ENCODE results near the gene LRRC51. TPM values are rescaled to one million over a fixed set of nuclear protein-coding genes. Genes with fewer than 3 reads are reported as not detected.

Gene LRRC51
- total and polyA plus RNA-seq, 2 of the 4 experiments (the other 2 are of a cell fraction): 5.3 to 5.6 TPM

- Histone ChIP-seq H3K79me1 (ENCODE audit: low read depth in 1 of 2, low read length in 2 of 2) (peaks cover 12 to 85% of the 10 kb centered on the region in 2 experiments), H3K23ac (ENCODE audit: low read depth, low read length) (peak overlapping the region; percentile 98), H3K27me3 (ENCODE audit: control insufficient read depth, insufficient read depth, low read length) (no peaks in the 10 kb centered on the region), H3K4me1 (ENCODE audit: control insufficient read depth, insufficient read depth, low read length) (peaks cover 10% of the 10 kb centered on the region), H3K9me1 (ENCODE audit: insufficient read depth, low read length) (peaks cover 18% of the 10 kb centered on the region), H4K5ac (ENCODE audit: low read depth, low read length) (peak overlapping the region; percentile 98), H3K27ac (ENCODE audit: insufficient read depth, low read length) (peak overlapping the region; percentile 95), H2BK120ac (ENCODE audit: low read depth, low read length) (peak overlapping the region; percentile 87), H3K36me3 (ENCODE audit: control insufficient read depth, insufficient read depth, low read length) (no peaks in the 10 kb centered on the region), H3K9me3 (ENCODE audit: control insufficient read depth, insufficient read depth, low read length) (no peaks in the 10 kb centered on the region), H4K20me1 (ENCODE audit: insufficient read depth, low read length) (peaks cover 25% of the 10 kb centered on the region), H3K14ac (replicated peaks; ENCODE audit: low read depth, low read length) (peak overlapping the region; percentile 98), H2AFZ (replicated peaks; ENCODE audit: low read length, poor library complexity) (peak overlapping the region; percentile 93), H3K4ac (ENCODE audit: low read depth, low read length) (peak overlapping the region; percentile 96), H3K4me3 (ENCODE audit: insufficient read depth, low read depth, low read length) (peak overlapping the region; percentile 76), H2BK15ac (ENCODE audit: low read depth, low read length) (peak overlapping the region; percentile 96), H3K18ac (ENCODE audit: low read depth, low read length) (peak overlapping the region; percentile 83), H2AK5ac (ENCODE audit: low read depth, low read length) (peak overlapping the region; percentile 99), H3K4me2 (ENCODE audit: low read depth, low read length) (peak overlapping the region; percentile 84), H2BK20ac (ENCODE audit: low read depth, low read length) (peak overlapping the region; percentile 77), H4K91ac (ENCODE audit: insufficient read depth, low read depth, low read length) (peak overlapping the region; percentile 99), H2AK9ac (replicated peaks; ENCODE audit: low read depth, low read length, poor library complexity) (peak overlapping the region; percentile 100), H2BK5ac (ENCODE audit: low read depth, low read length, poor library complexity, severe bottlenecking) (peak overlapping the region; percentile 96), H3K56ac (ENCODE audit: extremely low read depth, insufficient read depth, low read length) (peak overlapping the region; percentile 96), H4K8ac (ENCODE audit: low read depth in 2 of 2, low read length in 2 of 2) (peak overlapping the region; percentile 100), H3K9ac (ENCODE audit: low read depth, low read length) (peak overlapping the region; percentile 99)
- no TSS peak for BruUV-seq (replicated peaks)
- ChIA-PET CTCF (interaction anchor here (1.2 kb wide), 1 partner anchor 142 kb away, joined by 3 read pairs; no protein-coding TSS in a partner anchor), POLR2A (ENCODE audit: unreplicated experiment) (interaction anchor here (1.0 kb wide), 2 partner anchors 24 to 34 kb away, joined by 3 to 4 read pairs; no protein-coding TSS in a partner anchor)
- dilution Hi-C loops (cut with HindIII; ENCODE audit: low sequenced_read_pairs, unreplicated experiment) (no loop called here), intact Hi-C loops (cut with micrococcal nuclease) (loop anchor here (1.0 kb wide), 1 partner anchor 39 kb away; the partner anchor contains the start of genes LRRC51 and NUMA1), in situ Hi-C loops (cut with MboI; ENCODE audit: low sequenced_read_pairs) (no loop called here)
- peak; percentile 65 for ATAC-seq (ENCODE audit: low read depth)
- peak; percentile 75 for DNase-seq
- peak; percentile 34; the same call in 1 of the 2 replicates for TF ChIP-seq MAZ (IDR thresholded peaks at IDR 0.05; ENCODE audit: borderline replicate concordance, low read depth, low read length)
- TF ChIP-seq MXI1 (IDR thresholded peaks at IDR 0.05; ENCODE audit: borderline replicate concordance, low read depth, low read length): 0 out of 2 replicates have a peak, but pooled peaks have one; percentile 15
- TF ChIP-seq RAD21 (IDR thresholded peaks at IDR 0.05; ENCODE audit: low read length): no peak
- no peak for TF ChIP-seq USF2 (IDR thresholded peaks at IDR 0.05; ENCODE audit: low read depth, low read length)
- no peak for TF ChIP-seq MAFK (IDR thresholded peaks at IDR 0.05; ENCODE audit: low read depth, low read length)
- TF ChIP-seq BHLHE40 (IDR thresholded peaks at IDR 0.05; ENCODE audit: low read depth, low read length): peak; percentile 81
- TF ChIP-seq POLR2A (IDR thresholded peaks at IDR 0.05; ENCODE audit: low read depth, low read length): peak; percentile 76
- no peak for TF ChIP-seq FOS (IDR thresholded peaks at IDR 0.05; ENCODE audit: low read depth, low read length)
- TF ChIP-seq RCOR1 (IDR thresholded peaks at IDR 0.05; ENCODE audit: insufficient replicate concordance, low read length): no peak
- no CpG with 5 or more reads among the region's 23 CpGs for WGBS, 2 experiments (ENCODE audit: extremely low coverage in 2 of 2, insufficient read length in 1 of 2)
These were observed 39.1 kb upstream of the LRRC51 start for GRCh38 chr11:72041364-72042063.
